B cell (primary cell): ENCODE measurements around the gene PARD3. TPM values are rescaled to one million over a fixed set of nuclear protein-coding genes. Genes with fewer than 3 reads are reported as not detected.

Experiments used
- ATAC-seq: fragments of 200-7000 bp; cut with Tn5 transposase; one replicate; pipeline ENCODE4 v1.10.0; 2021; ENCODE audit warnings: low read depth, mild to moderate bottlenecking, moderate number of reproducible peaks, moderate library complexity
- CTCF ChIA-PET: fragments of 350-600 bp; sonication (Branson Sonifier 250); formaldehyde crosslinking; loops from one replicate; lab custom pipeline; 2021; ENCODE audit warnings: antibody characterized with exemption, inconsistent platforms; lab: Charles Lee
- POLR2A ChIA-PET: fragments of 350-600 bp; sonication (Branson Sonifier 250); formaldehyde crosslinking; loops from one replicate; lab custom pipeline; 2021; ENCODE audit warnings: antibody characterized with exemption; lab: Charles Lee
- DNase-seq: peaks from one replicate; pipeline ENCODE4 v3.0.0; 2013
- H2AFZ ChIP-seq: 2 replicates; pipeline ENCODE4 v1.6.1; 2012; ENCODE audit warnings: mild to moderate bottlenecking, low read depth, low read length; ENCODE audit not compliant: insufficient read depth, poor library complexity, severe bottlenecking
- H3K27ac ChIP-seq, 2 donors: 1 replicate in 1 of 2; 2 replicates in 1 of 2; pipeline ENCODE4 v1.5.1; 2012 to 2013; ENCODE audit warnings: low read length in 2 of 2, mild to moderate bottlenecking in 2 of 2, moderate library complexity in 1 of 2
- H3K27me3 ChIP-seq, 4 experiments: fragments of 200-600 bp in 1 of 4; sonication (generic) in 1 of 4; replicated peaks in 1 of 4; 1 replicate in 2 of 4; 2 replicates in 2 of 4; pipeline versions ENCODE4 v1.6.1 to v1.7.0; 2013 to 2016; ENCODE audit warnings: low read length in 3 of 4, mild to moderate bottlenecking in 2 of 4, mixed read lengths in 1 of 4, moderate library complexity in 1 of 4; ENCODE audit not compliant: insufficient read depth in 4 of 4, control insufficient read depth in 3 of 4; ENCODE audit errors: control extremely low read depth in 1 of 4
- H3K36me3 ChIP-seq, 2 experiments: replicated peaks in 1 of 2; 1 replicate in 1 of 2; 2 replicates in 1 of 2; pipeline versions ENCODE4 v1.6.1 to v1.7.1; 2013; ENCODE audit warnings: low read length in 1 of 2; ENCODE audit not compliant: insufficient read depth in 2 of 2, control insufficient read depth in 1 of 2; ENCODE audit errors: control extremely low read depth in 1 of 2, extremely low read depth in 1 of 2
- H3K4me1 ChIP-seq, 2 donors: fragments of 200-600 bp in 1 of 2; sonication (generic) in 1 of 2; 1 replicate in 1 of 2; 2 replicates in 1 of 2; pipeline versions ENCODE4 v1.5.1 to v1.6.1; 2013 to 2017; ENCODE audit warnings: low read length in 2 of 2; ENCODE audit not compliant: control insufficient read depth in 2 of 2, insufficient read depth in 2 of 2
- H3K4me2 ChIP-seq: replicated peaks from 2 replicates; pipeline ENCODE3; 2012; ENCODE audit warnings: mild to moderate bottlenecking, low read depth, low read length; ENCODE audit not compliant: poor library complexity, severe bottlenecking
- H3K4me3 ChIP-seq, 5 experiments: fragments of 200-600 bp in 1 of 5; sonication (generic) in 1 of 5; 1 replicate in 3 of 5; 2 replicates in 2 of 5; pipeline versions ENCODE4 v1.5.1 to v1.7.0; 2011 to 2016; ENCODE audit warnings: low read length in 4 of 5, mild to moderate bottlenecking in 4 of 5, low read depth in 2 of 5, control low read depth in 1 of 5, moderate library complexity in 1 of 5; ENCODE audit not compliant: insufficient read depth in 1 of 5; ENCODE audit errors: control extremely low read depth in 1 of 5, extremely low read depth in 1 of 5
- H3K79me2 ChIP-seq: fragments of 200-600 bp; sonication (generic); one replicate; pipeline ENCODE4 v1.6.0; 2016; ENCODE audit warnings: low read length; ENCODE audit not compliant: control insufficient read depth, insufficient read depth
- H3K9ac ChIP-seq: fragments of 200-600 bp; sonication (generic); 2 replicates; pipeline ENCODE4 v1.6.1; 2017; ENCODE audit warnings: mild to moderate bottlenecking, low read length, moderate library complexity
- H3K9me3 ChIP-seq, 3 donors: one replicate each; pipeline versions ENCODE4 v1.6.1 to v1.7.1; 2013; ENCODE audit warnings: low read length in 2 of 3; ENCODE audit not compliant: control insufficient read depth in 2 of 3, insufficient read depth in 1 of 3; ENCODE audit errors: control extremely low read depth in 1 of 3
- H4K20me1 ChIP-seq: 2 replicates; pipeline ENCODE4 v1.6.0; 2012; ENCODE audit warnings: mild to moderate bottlenecking, low read length; ENCODE audit not compliant: insufficient read depth, control insufficient read depth, poor library complexity, severe bottlenecking
- H3K27ac Mint-ChIP-seq: one replicate; pipeline ENCODE4 v1.8.0; 2021; ENCODE audit warnings: mixed read lengths
- H3K27me3 Mint-ChIP-seq: one replicate; pipeline ENCODE4 v1.8.0; 2021; ENCODE audit warnings: mixed read lengths
- H3K4me1 Mint-ChIP-seq: one replicate; pipeline ENCODE4 v1.8.0; 2021; ENCODE audit warnings: mixed read lengths
- H3K4me3 Mint-ChIP-seq: one replicate; pipeline ENCODE4 v1.8.0; 2021; ENCODE audit warnings: mixed read lengths
- H3K9me3 Mint-ChIP-seq: one replicate; pipeline ENCODE4 v1.8.0; 2022; ENCODE audit warnings: mixed read lengths; ENCODE audit not compliant: insufficient read depth
- EZH2 ChIP-seq: IDR thresholded peaks from 2 replicates; pipeline ENCODE4 v1.6.1; 2012; ENCODE audit warnings: borderline replicate concordance, low read depth, mild to moderate bottlenecking, moderate library complexity, low read length; ENCODE audit not compliant: insufficient read depth, poor library complexity, severe bottlenecking
- WGBS: methylation state at CpG from one replicate; pipeline ENCODE4 v1.1.5; 2013; ENCODE audit warnings: missing lambda C conversion rate; ENCODE audit not compliant: insufficient coverage; 5-methylcytosine and 5-hydroxymethylcytosine counted together
- intact Hi-C: fragments of 100-400 bp; cut with micrococcal nuclease; formaldehyde crosslinking; loops from one replicate; pipeline ENCODE4 v1.10.0; 2022
- polyA plus RNA-seq: library from polyadenylated mRNA; depleted of rRNA; stranded (reverse); fragments of >200 nt; gene quantifications from 2 replicates; pipeline ENCODE4 v1.2.3, GENCODE V29; 2012
- total RNA-seq, 2 donors: library from RNA; stranded (reverse); fragments of 120-200 nt in 1 of 2; gene quantifications; 1 replicate in 1 of 2; 2 replicates in 1 of 2; pipeline versions ENCODE4 v1.2.3 to v1.2.4, GENCODE V29; 2013 to 2022
- TF ChIP-seq, protein P1 (sequence below): fragments of 200-600 bp; IDR thresholded peaks from one replicate; pipeline ENCODE4 v1.8.0; 2022; ENCODE audit warnings: antibody characterized with exemption, mild to moderate bottlenecking

PARD3 gene
- total and polyA plus RNA-seq, 2 donors (not counting 1 experiment from before 2014, with no cell fraction given): not detected

GRCh38 chr10:34760606-34761005 lies 54.5 kb downstream of the PARD3 start:
- H2AFZ ChIP-seq: no peak overlapping the region
- H3K9me3 Mint-ChIP-seq: no peaks in the 10 kb centered on the region
- no peaks in the 10 kb centered on the region for H3K4me1 ChIP-seq
- H3K27me3 ChIP-seq: no peaks in the 10 kb centered on the region
- H3K4me3 ChIP-seq: no peak overlapping the region
- H3K79me2 ChIP-seq: no peaks in the 10 kb centered on the region
- H3K4me1 Mint-ChIP-seq: no peaks in the 10 kb centered on the region
- no peak overlapping the region for H3K27ac Mint-ChIP-seq
- no peak for ATAC-seq
- H3K27ac ChIP-seq: no peak overlapping the region
- H3K4me3 Mint-ChIP-seq: no peak overlapping the region
- no peak overlapping the region for H3K4me2 ChIP-seq
- H3K9me3 ChIP-seq: no peaks in the 10 kb centered on the region
- WGBS: no CpG with 5 or more reads among the region's 1 CpG
- ChIA-PET POLR2A (no interaction called here), CTCF (no interaction called here)
- no peaks in the 10 kb centered on the region for H3K27me3 Mint-ChIP-seq
- intact Hi-C loops: no loop called here
- no peak for DNase-seq
- no peak for TF ChIP-seq EZH2
- TF ChIP-seq, protein P1, sequence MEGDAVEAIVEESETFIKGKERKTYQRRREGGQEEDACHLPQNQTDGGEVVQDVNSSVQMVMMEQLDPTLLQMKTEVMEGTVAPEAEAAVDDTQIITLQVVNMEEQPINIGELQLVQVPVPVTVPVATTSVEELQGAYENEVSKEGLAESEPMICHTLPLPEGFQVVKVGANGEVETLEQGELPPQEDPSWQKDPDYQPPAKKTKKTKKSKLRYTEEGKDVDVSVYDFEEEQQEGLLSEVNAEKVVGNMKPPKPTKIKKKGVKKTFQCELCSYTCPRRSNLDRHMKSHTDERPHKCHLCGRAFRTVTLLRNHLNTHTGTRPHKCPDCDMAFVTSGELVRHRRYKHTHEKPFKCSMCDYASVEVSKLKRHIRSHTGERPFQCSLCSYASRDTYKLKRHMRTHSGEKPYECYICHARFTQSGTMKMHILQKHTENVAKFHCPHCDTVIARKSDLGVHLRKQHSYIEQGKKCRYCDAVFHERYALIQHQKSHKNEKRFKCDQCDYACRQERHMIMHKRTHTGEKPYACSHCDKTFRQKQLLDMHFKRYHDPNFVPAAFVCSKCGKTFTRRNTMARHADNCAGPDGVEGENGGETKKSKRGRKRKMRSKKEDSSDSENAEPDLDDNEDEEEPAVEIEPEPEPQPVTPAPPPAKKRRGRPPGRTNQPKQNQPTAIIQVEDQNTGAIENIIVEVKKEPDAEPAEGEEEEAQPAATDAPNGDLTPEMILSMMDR: no peak
- H3K9ac ChIP-seq: no peak overlapping the region
- no peaks in the 10 kb centered on the region for H3K36me3 ChIP-seq
- H4K20me1 ChIP-seq: no peaks in the 10 kb centered on the region

DNA sequence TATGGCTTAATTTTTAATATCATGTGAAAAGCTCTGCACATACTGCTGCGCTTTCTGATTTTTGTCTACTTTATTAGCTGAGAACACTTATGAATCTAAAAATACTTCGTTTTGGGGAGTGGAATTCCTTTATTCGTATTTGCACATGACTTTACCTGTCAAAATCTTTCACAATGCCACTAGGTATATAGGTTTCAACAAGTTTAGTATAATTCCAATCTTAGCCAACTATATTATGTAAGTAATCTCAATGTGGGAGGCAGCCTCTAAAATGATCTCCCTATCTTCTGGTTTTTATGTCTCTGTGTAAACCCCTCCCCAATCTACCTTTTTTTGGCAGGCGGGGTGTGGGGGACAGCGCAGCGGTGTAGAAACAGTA lies 55.3 kb downstream of the PARD3 start:
- H3K27me3 ChIP-seq: no peaks in the 10 kb centered on the region
- no peak overlapping the region for H2AFZ ChIP-seq
- no peak overlapping the region for H3K4me3 Mint-ChIP-seq
- H3K79me2 ChIP-seq: no peaks in the 10 kb centered on the region
- no CpG with 5 or more reads among the region's 6 CpGs for WGBS
- ChIA-PET POLR2A (no interaction called here), CTCF (no interaction called here)
- no peaks in the 10 kb centered on the region for H3K9me3 Mint-ChIP-seq
- DNase-seq (no peak), ATAC-seq (no peak)
- H3K27me3 Mint-ChIP-seq: no peaks in the 10 kb centered on the region
- no peaks in the 10 kb centered on the region for H3K9me3 ChIP-seq
- no peaks in the 10 kb centered on the region for H3K4me1 ChIP-seq
- H4K20me1 ChIP-seq: no peaks in the 10 kb centered on the region
- no peak overlapping the region for H3K27ac Mint-ChIP-seq
- TF ChIP-seq, protein P1: no peak
- TF ChIP-seq EZH2: no peak
- no peak overlapping the region for H3K4me2 ChIP-seq
- H3K4me3 ChIP-seq: no peak overlapping the region
- no peak overlapping the region for H3K9ac ChIP-seq
- intact Hi-C loops: no loop called here
- H3K27ac ChIP-seq: no peak overlapping the region
- H3K4me1 Mint-ChIP-seq: no peaks in the 10 kb centered on the region
- H3K36me3 ChIP-seq: no peaks in the 10 kb centered on the region
